HepG2 (cell line): ENCODE data around the gene TBC1D14. TPM values are rescaled to one million over a fixed set of nuclear protein-coding genes. Genes with fewer than 3 reads are reported as not detected.

ENCODE experiments used
- ATAC-seq: fragments of 200-7000 bp; cut with Tn5 transposase; 3 replicates; pipeline ENCODE4 v1.9.1; 2020; ENCODE audit warnings: mild to moderate bottlenecking, moderate library complexity
- BruUV-seq: library from RNA; stranded (reverse); fragments of 400-500 nt; replicated peaks from 2 replicates; lab custom pipeline; 2021; lab: Mats Ljungman, UMichigan
- CTCF ChIA-PET: fragments of 300-600 bp; formaldehyde crosslinking; extraction: SDS; loops from one replicate; lab custom pipeline; 2021; ENCODE audit warnings: low total read pairs, inconsistent platforms, low intra/inter-chr PET ratio; lab: Yijun Ruan, JAX
- POLR2A ChIA-PET: fragments of 350-600 bp; sonication (Branson Sonifier 250); formaldehyde crosslinking; loops from one replicate; lab custom pipeline; 2020; ENCODE audit warnings: antibody characterized with exemption, inconsistent platforms; lab: Yijun Ruan, JAX
- DNase-seq: peaks from one replicate; pipeline ENCODE4 v3.0.0-alpha.2; 2015; ENCODE audit warnings: low spot score
- FAIRE-seq: peaks from 3 replicates; lab custom pipeline; 2011; peaks lifted over from hg19 to GRCh38; lab: Jason Lieb, UNC
- H2AFZ ChIP-seq: one replicate; pipeline ENCODE4 v1.6.1; 2011; ENCODE audit warnings: low read length, inconsistent platforms
- H3K27ac ChIP-seq: fragments of 300-600 bp; 3 replicates; pipeline ENCODE4 v1.8.0; 2011; ENCODE audit warnings: mixed run types, mild to moderate bottlenecking, mixed read lengths, low read length, inconsistent platforms; ENCODE audit not compliant: insufficient read depth; ENCODE audit errors: extremely low read length
- H3K27me3 ChIP-seq, 2 experiments: fragments of 200-600 bp in 1 of 2; 2 replicates in 1 of 2; 3 replicates in 1 of 2; pipeline versions ENCODE4 v1.6.0 to v1.8.0; 2011; ENCODE audit warnings: low read length in 2 of 2, mild to moderate bottlenecking in 2 of 2, moderate library complexity in 2 of 2, inconsistent platforms in 1 of 2; ENCODE audit not compliant: insufficient read depth in 2 of 2, control insufficient read depth in 1 of 2
- H3K36me3 ChIP-seq, 2 experiments: fragments of 200-600 bp in 1 of 2; replicated peaks in 1 of 2; 2 replicates in 1 of 2; 3 replicates in 1 of 2; pipeline versions ENCODE4 v1.5.1 to v1.8.0; 2011; ENCODE audit warnings: low read length in 2 of 2, inconsistent platforms in 1 of 2; ENCODE audit not compliant: insufficient read depth in 2 of 2, control insufficient read depth in 1 of 2
- H3K4me1 ChIP-seq: 2 replicates; pipeline ENCODE4 v1.5.1; 2012; ENCODE audit warnings: low read length, inconsistent platforms; ENCODE audit not compliant: insufficient read depth
- H3K4me2 ChIP-seq: 2 replicates; pipeline ENCODE4 v1.6.0; 2011; ENCODE audit warnings: low read depth, low read length, inconsistent platforms
- H3K4me3 ChIP-seq, 3 experiments: fragments of 200-600 bp in 1 of 3; sonication (generic), shearing (Covaris generic) in 1 of 3; replicated peaks in 1 of 3; 2 replicates each; pipeline ENCODE4 v1.5.1; 2011 to 2016; ENCODE audit warnings: low read length in 3 of 3, inconsistent platforms in 2 of 3, low read depth in 2 of 3, mild to moderate bottlenecking in 2 of 3, control low read depth in 1 of 3, mixed read lengths in 1 of 3; ENCODE audit not compliant: insufficient read depth in 1 of 3
- H3K79me2 ChIP-seq: one replicate; pipeline ENCODE4 v1.6.1; 2011; ENCODE audit warnings: low read length, inconsistent platforms; ENCODE audit not compliant: insufficient read depth
- H3K9ac ChIP-seq: 2 replicates; pipeline ENCODE4 v1.6.0; 2011; ENCODE audit warnings: mild to moderate bottlenecking, low read depth, low read length, inconsistent platforms; ENCODE audit not compliant: insufficient read depth
- H3K9me3 ChIP-seq: 2 replicates; pipeline ENCODE4 v1.5.1; 2012; ENCODE audit warnings: mild to moderate bottlenecking, low read length
- H4K20me1 ChIP-seq: 2 replicates; pipeline ENCODE4 v1.6.0; 2011; ENCODE audit warnings: inconsistent platforms, mild to moderate bottlenecking, low read length, moderate library complexity; ENCODE audit not compliant: insufficient read depth
- GATAD2A ChIP-seq: IDR thresholded peaks from 2 replicates; pipeline ENCODE4 v1.6.1; 2016
- HNF4A ChIP-seq: sonication (generic); formaldehyde crosslinking; IDR thresholded peaks from 2 replicates; pipeline ENCODE4 v1.4.0; 2020; ENCODE audit warnings: missing genetic modification reagents
- RFX1 ChIP-seq: fragments of 450-650 bp; IDR thresholded peaks from 2 replicates; pipeline ENCODE4 v1.6.1; 2017
- SAFB2 ChIP-seq: sonication (generic); formaldehyde crosslinking; IDR thresholded peaks from 2 replicates; pipeline ENCODE4 v1.5.1; 2020; ENCODE audit warnings: missing genetic modification reagents, low read depth, mild to moderate bottlenecking, borderline replicate concordance
- SOX5 ChIP-seq: IDR thresholded peaks from 2 replicates; pipeline ENCODE4 v1.6.1; 2016; ENCODE audit warnings: borderline replicate concordance
- SRY ChIP-seq: sonication (generic); formaldehyde crosslinking; IDR thresholded peaks from 2 replicates; pipeline ENCODE4 v1.8.0; 2022; ENCODE audit warnings: mild to moderate bottlenecking, missing genetic modification reagents
- ZBTB33 ChIP-seq: sonication (generic); formaldehyde crosslinking; IDR thresholded peaks from 2 replicates; pipeline ENCODE4 v1.4.0; 2020; ENCODE audit warnings: missing genetic modification reagents
- ZFP1 ChIP-seq: IDR thresholded peaks from 2 replicates; pipeline ENCODE4 v1.6.1; 2016
- ZFP82 ChIP-seq: sonication (generic); formaldehyde crosslinking; IDR thresholded peaks from 2 replicates; pipeline ENCODE4 v1.5.1; 2020; ENCODE audit warnings: mild to moderate bottlenecking, missing genetic modification reagents, borderline replicate concordance
- ZNF564 ChIP-seq: sonication (generic); formaldehyde crosslinking; IDR thresholded peaks from 2 replicates; pipeline ENCODE4 v1.8.1; 2023; ENCODE audit warnings: mild to moderate bottlenecking, missing genetic modification reagents
- ZNF687 ChIP-seq: sonication (generic); formaldehyde crosslinking; IDR thresholded peaks from 2 replicates; pipeline ENCODE4 v1.5.1; 2020; ENCODE audit warnings: mild to moderate bottlenecking, missing genetic modification reagents, moderate library complexity
- WGBS: methylation state at CpG from one replicate; pipeline ENCODE4 v1.1.6; 2017; ENCODE audit warnings: low lambda C conversion rate; 5-methylcytosine and 5-hydroxymethylcytosine counted together
- in situ Hi-C: cut with HindIII; loops from 2 replicates; pipeline ENCODE4 v1.10.0; 2017; ENCODE audit warnings: low pct_unique_long_range_greater_than_20kb; ENCODE audit not compliant: extremely low pct_ligation_motif_present
- intact Hi-C: fragments of 100-400 bp; cut with micrococcal nuclease; formaldehyde crosslinking; loops from one replicate; pipeline ENCODE4 v1.10.0; 2022; ENCODE audit not compliant: unreplicated experiment
- polyA plus RNA-seq, 8 experiments: library from polyadenylated mRNA; depleted of rRNA in 3 of 8; stranded (reverse) in 7 of 8; unstranded in 1 of 8; fragments of >200 nt; fragmentation: Illumina TruSeq in 4 of 8; extraction: Trizol in 4 of 8; gene quantifications; 2 replicates each; pipeline versions ENCODE4 v1.2.1 to v1.2.3, GENCODE V29; 2011 to 2016; ENCODE audit warnings: low read depth in 4 of 8, missing spikeins in 1 of 8, mixed read lengths in 1 of 8; ENCODE audit not compliant: insufficient read depth in 1 of 8
- total RNA-seq, 5 experiments: library from RNA; depleted of rRNA; stranded (reverse); fragments of >200 nt; fragmentation: Illumina TruSeq; extraction: Trizol; gene quantifications; 2 replicates each; pipeline ENCODE4 v1.2.3, GENCODE V29; 2016; ENCODE audit warnings: low read depth in 1 of 5
- TF ChIP-seq, protein P1 (sequence below): sonication (generic); formaldehyde crosslinking; IDR thresholded peaks from 2 replicates; pipeline ENCODE4 v1.4.0; 2020; ENCODE audit warnings: missing genetic modification reagents
- TF ChIP-seq, protein P2 (sequence below): sonication (generic); formaldehyde crosslinking; IDR thresholded peaks from 2 replicates; pipeline ENCODE4 v1.8.1; 2023; ENCODE audit warnings: mild to moderate bottlenecking, missing genetic modification reagents, borderline replicate concordance

TBC1D14 gene
- total and polyA plus RNA-seq, 2 of the 13 experiments (the other 11 are each of a cell fraction or from before 2014, with no cell fraction given) = 29.5 to 46.5 TPM

- Histone ChIP-seq H3K9me3 (no peaks in the 10 kb centered on the region), H3K4me2 (no peak overlapping the region), H3K79me2 (no peaks in the 10 kb centered on the region), H3K27me3 (no peaks in the 10 kb centered on the region), H3K27ac (no peak overlapping the region), H3K4me3 (no peak overlapping the region), H3K9ac (no peak overlapping the region), H4K20me1 (no peaks in the 10 kb centered on the region), H3K36me3 (peaks cover 28 to 76% of the 10 kb centered on the region in 2 experiments), H2AFZ (no peak overlapping the region), H3K4me1 (peaks cover 13% of the 10 kb centered on the region)
- FAIRE-seq (no peak), ATAC-seq (no peak), DNase-seq (no peak)
- in situ Hi-C loops = no loop called here
- intact Hi-C loops = no loop called here
- no TSS peak for BruUV-seq
- POLR2A ChIA-PET = no interaction called here
- CTCF ChIA-PET = no interaction called here
- WGBS = 92% methylated on average over 5 of the region's 5 CpGs
- TF ChIP-seq ZNF564 (no peak), ZFP82 (CRISPR knock-in tag) (no peak), ZFP1 (CRISPR knock-in tag) (no peak), GATAD2A (no peak), SAFB2 (CRISPR knock-in tag) (no peak), RFX1 (no peak), SRY (CRISPR knock-in tag) (no peak)
- TF ChIP-seq, protein P1, sequence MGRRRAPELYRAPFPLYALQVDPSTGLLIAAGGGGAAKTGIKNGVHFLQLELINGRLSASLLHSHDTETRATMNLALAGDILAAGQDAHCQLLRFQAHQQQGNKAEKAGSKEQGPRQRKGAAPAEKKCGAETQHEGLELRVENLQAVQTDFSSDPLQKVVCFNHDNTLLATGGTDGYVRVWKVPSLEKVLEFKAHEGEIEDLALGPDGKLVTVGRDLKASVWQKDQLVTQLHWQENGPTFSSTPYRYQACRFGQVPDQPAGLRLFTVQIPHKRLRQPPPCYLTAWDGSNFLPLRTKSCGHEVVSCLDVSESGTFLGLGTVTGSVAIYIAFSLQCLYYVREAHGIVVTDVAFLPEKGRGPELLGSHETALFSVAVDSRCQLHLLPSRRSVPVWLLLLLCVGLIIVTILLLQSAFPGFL (CRISPR knock-in tag) = no peak
Measured at GRCh38 chr4:7027913-7028312, 118.3 kb downstream of the TBC1D14 start.

GRCh38 chr4:7029212-7029611 lies 119.6 kb downstream of the TBC1D14 start:
- in situ Hi-C loops (no loop called here), intact Hi-C loops (no loop called here)
- 90% methylated on average over 10 of the region's 12 CpGs for WGBS
- no peaks in the 10 kb centered on the region for H3K79me2 ChIP-seq
- H4K20me1 ChIP-seq = 0 out of 2 replicates have a peak, but pooled peaks cover 4% of the 10 kb centered on the region
- POLR2A ChIA-PET = no interaction called here
- no TSS peak for BruUV-seq
- ATAC-seq = no peak
- H3K9ac ChIP-seq = no peak overlapping the region
- no peak for DNase-seq
- CTCF ChIA-PET = no interaction called here
- FAIRE-seq = no peak
- H3K4me2 ChIP-seq = no peak overlapping the region
- H2AFZ ChIP-seq = no peak overlapping the region
- no peak overlapping the region for H3K27ac ChIP-seq
- peaks cover 25% of the 10 kb centered on the region for H3K4me1 ChIP-seq
- H3K9me3 ChIP-seq = no peaks in the 10 kb centered on the region
- no peaks in the 10 kb centered on the region for H3K27me3 ChIP-seq
- peaks cover 23 to 71% of the 10 kb centered on the region in 2 experiments for H3K36me3 ChIP-seq
- no peak overlapping the region for H3K4me3 ChIP-seq
- TF ChIP-seq ZBTB33 (CRISPR knock-in tag) = peak; percentile 98
- no peak for TF ChIP-seq SOX5
- peak; percentile 41; the same call in 1 of the 2 replicates for TF ChIP-seq HNF4A (CRISPR knock-in tag)
- peak; percentile 37; the same call in 1 of the 2 replicates for TF ChIP-seq ZNF687 (CRISPR knock-in tag)
- TF ChIP-seq, protein P2, sequence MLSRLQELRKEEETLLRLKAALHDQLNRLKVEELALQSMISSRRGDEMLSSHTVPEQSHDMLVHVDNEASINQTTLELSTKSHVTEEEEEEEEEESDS (CRISPR knock-in tag) = no peak
